Stimulated activated CD4-positive, alpha-beta T cell treated with anti-CD3 and anti-CD28 coated beads, Interleukin-15, amount 100 ng/mL, for 24 hours (primary cell): ENCODE measurements around the gene SLC5A11.
"Not testable (repeated sequence)": the region's sequence is repeated elsewhere in the genome, so short reads cannot be mapped to it uniquely, and the experiment has no call there.

Experiments
- DNase-seq: peaks from one replicate; pipeline ENCODE4 v3.0.0-alpha.2; 2020

The SLC5A11 gene, protein sequence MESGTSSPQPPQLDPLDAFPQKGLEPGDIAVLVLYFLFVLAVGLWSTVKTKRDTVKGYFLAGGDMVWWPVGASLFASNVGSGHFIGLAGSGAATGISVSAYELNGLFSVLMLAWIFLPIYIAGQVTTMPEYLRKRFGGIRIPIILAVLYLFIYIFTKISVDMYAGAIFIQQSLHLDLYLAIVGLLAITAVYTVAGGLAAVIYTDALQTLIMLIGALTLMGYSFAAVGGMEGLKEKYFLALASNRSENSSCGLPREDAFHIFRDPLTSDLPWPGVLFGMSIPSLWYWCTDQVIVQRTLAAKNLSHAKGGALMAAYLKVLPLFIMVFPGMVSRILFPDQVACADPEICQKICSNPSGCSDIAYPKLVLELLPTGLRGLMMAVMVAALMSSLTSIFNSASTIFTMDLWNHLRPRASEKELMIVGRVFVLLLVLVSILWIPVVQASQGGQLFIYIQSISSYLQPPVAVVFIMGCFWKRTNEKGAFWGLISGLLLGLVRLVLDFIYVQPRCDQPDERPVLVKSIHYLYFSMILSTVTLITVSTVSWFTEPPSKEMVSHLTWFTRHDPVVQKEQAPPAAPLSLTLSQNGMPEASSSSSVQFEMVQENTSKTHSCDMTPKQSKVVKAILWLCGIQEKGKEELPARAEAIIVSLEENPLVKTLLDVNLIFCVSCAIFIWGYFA

DNA sequence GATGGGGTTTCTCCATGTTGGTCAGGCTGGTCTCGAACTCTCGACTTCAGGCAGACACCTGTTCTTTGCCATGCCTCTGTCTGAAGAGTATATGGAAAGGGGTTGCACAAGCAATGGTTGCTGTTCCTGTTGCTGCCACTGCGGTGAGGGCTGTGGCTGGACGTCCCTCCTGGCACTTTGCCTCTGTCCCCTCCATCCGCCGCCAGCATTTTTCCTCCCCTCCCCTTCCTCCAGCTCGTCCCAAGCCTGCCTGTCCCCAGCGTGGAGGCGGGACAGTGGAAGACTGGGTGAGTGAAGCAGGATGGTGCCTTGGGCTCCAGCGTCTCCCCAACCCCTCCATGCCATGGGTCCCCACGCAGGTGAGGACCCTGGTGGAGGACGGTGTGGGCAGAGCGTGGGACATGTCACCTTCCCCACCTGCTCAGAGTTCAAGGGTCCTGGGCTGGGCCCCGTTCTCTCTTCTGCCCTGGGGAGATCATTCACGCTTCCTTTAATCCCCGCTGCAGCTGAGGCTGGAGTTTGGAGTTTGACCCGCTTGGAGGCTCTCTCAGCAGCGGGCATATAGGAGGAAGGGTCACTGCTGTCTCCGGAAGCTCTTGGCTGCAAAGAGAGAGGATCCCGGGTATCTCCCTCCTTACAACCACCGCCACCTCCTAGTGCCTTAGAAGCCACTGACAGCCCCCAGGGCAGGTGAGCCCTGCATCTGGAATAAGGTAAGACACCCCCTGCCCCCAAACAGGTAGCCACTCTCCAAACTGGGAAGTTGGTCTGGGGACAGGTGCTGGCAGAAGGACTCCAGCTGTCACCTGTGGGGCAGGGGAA is at the start of gene SLC5A11:
Gene SLC5A11 (plus strand): TSS at position 238 of the 822 bp plus-strand sequence. CDS start 12,681 bp downstream, outside the sequence.
- DNase-seq: no peak

DNA sequence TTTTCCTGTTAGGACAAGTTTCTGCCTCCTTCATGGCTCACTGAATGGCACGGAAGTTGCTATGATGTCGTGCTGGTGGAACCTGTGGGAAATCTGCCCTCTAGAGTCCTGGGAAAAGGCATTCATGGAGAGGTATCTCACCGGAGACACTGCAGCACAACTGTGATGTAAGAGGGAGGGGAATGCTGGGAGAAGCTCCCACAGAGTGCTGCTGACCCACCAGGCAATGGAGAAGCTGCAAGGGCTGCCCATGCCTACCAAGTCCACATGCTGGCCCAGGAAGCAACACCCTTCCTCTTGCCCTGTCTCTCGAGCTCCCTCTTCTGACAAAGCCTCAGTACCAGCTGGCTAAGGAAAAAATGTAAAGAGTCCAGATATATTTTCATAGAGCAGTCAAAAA is 45.2 kb upstream of the SLC5A11 start:
- DNase-seq: no peak

DNA sequence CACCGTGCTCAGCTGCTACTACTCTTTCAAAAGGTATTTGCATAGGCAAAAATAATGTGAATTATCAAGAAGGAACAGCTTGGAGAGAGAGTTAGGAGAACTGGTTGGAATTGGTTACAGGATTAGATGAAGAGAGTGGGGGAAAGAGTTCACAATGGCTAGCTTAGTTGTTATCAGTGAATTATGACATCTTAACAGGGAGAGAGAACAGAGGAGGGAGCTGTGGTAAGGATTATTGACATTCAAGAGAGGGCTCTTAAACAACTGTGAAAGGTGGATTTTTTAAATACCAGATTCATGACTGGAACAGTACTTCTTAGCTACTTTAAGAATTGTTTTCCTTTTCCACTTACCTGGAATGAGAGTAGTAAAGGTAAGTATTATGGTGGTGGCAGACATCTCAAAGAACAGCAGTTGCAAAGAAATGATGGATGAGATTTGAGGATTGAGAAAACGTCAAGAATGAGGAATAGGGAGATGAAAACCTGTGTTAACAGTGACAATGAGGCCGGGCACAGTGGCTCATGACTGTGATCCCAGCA is 43.9 kb upstream of the SLC5A11 start:
- no peak for DNase-seq

DNA sequence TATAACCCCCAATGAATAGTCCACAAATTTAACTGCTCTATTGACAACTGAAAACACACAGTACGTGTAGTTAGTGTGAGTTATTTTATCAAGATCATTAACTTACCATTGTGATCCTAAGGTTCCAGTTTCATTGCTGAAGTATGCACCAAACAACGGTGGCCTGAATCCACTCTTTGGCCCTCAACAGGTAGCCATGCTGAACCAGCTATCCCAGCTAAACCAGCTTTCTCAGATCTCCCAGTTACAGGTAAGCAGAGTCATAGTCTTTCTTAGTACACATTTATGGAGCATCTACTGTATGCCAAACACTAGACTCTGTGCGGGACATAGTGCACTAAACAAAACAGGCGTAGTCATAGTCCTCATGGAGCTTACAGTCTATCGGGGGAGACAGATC is 40.3 kb upstream of the SLC5A11 start:
- no peak for DNase-seq

DNA sequence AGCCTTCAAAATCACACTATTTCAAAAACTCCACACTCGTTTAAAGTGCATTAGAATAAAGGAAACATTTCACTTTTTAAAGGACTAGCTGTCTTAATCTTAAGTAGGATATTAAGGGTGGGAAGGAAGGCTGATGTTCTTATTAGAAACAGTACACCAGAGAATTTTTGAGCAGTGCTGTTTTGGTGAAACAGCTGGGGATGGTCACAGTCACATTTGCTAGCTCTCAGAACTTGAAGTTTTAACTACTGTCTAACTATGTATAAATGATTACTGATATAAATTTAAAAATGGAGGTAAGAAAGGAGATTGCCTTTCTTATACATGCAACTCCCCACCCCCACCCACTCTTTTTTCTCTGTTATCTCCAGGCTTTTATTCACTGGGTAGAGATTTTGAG is 38.5 kb upstream of the SLC5A11 start:
- no peak for DNase-seq

DNA sequence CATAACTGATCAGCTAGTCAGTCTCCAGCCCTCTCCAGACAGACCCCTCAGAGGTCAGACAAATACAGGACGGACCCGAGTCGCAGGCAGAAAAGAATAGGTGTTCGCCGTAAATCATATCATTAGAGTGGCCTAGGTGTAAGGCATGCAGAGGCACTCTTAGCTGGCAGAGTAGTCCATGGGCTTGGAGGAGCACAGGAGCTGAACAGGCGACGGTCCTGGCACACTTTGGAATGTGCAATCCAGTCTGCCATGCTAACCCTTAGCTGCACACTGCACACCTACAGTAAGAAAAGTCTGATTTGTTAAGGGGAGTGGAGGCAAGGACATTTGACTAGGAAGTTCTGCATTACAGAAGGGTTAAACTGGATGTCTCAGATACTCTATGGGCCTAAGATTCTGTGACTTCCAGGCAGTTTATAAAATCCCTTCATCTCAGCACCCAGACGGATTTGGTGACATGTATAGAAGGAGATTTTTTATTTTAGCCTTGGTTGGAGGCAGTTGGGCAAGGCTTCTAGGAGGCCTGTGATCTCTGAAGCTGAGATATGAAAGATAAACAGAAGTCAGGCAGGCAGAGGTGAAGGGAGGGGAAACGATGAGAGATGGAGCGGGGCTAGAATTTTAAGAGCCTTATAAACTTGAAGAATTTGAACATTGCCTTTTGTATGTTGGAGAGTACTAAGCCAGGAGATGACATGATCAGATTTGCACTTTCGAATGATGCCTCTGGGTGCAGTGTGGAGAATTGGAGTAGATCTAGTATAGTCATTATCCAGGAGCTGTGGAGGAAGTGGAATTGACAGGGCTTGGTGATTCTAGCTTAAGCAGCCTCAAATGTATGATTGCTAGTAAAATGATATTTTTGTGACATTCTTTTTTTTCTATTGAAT is 34.6 kb upstream of the SLC5A11 start:
- DNase-seq: no peak

DNA sequence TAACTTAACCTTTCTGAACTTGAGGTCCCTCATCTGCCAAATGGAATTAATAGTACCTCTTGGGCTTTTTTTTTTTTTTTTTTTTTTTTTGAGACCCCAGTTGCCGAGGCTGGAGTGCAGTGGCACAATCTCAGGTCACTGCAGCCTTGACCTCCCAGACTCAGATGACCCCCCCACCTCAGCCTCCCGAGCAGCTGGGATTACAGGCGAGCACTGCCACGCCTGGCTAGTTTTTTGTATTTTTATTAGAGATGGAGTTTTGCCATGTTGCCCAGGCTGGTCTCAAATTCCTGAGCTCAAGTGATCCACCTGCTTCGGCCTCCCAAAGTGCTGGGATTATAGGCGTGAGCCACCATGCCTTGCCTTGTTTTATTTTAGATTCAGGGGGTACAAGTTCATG is 33.0 kb upstream of the SLC5A11 start:
- not testable (repeated sequence) for DNase-seq

DNA sequence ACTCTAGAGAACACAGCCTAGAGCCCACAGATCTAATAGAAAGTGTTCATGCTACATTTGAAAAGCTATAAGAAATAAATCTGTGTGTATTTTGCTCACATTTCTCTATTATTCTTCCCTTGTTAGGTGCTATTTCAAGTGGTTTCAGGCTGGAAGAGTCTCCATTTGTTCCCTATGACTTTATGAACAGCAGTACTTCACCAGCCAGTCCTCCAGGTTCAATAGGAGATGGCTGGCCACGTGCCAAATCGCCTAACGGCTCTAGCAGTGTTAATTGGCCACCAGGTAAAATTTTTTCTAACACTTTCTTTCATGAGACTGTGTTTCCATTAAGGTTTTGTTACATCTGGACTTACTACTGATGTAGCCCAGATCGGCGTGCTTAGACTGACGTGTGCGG is 30.7 kb upstream of the SLC5A11 start:
- DNase-seq: no peak

DNA sequence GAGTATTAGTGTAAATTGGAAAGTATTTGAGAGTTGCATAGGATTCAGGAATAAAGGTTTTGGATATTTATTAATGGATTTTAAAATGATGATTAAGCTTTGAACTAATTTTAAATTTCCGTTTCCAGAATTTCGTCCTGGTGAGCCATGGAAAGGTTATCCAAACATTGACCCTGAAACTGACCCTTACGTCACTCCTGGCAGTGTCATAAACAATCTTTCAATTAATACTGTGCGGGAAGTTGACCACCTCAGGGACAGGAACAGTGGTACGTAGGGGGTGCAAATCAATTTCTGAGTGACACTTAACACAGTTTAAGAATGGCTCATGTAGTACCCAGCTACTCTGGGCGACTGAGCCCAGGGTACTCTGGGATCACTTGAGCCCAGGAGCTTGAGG is 29.1 kb upstream of the SLC5A11 start:
- no peak for DNase-seq

DNA sequence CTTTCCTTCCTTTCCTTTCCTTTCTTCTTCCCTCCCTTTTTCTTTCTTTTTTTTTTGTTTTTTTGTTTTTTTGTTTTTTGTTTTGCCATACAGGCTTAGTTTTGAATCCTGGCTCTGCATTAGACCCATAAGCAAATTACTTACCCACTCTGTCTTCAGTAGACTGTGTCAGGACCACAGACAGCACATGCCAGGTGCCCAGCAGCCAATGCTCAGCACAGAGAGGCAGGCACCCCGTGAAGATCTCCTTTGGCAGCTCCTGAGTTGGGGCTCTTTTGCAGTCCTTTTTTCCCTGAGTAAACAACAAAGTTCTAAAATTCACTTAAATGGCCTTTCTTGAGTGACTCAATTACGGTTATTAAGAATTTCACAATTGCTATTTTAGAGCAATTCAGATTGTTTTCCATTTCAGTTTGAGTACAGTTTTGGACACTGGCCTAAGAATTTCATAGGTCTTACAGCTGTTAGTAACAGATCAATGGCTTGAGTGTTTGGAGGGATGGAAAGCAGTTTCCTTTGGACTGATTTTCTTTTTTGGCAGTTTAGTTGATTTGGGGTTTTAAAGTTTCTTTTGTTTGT is 26.2 kb upstream of the SLC5A11 start:
- DNase-seq: no peak

DNA sequence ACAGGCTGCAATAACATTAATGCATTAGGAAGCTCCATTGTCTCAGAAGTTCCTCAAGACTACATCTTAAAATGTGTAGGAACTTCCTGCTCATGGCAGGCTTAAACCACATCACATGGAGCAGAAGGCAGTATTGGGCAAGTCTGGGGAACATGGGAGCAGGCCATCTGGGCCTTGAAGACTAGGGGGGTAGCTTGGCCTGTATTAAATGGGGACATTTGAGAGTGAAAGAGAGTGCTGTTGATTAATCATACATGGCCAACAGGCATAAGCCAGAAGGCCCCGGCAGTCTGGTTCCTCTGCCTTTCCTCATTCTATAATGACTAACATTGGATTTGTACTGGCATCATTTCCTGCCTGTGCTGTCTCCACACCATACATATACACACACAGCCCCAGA is 25.2 kb upstream of the SLC5A11 start:
- DNase-seq: no peak

DNA sequence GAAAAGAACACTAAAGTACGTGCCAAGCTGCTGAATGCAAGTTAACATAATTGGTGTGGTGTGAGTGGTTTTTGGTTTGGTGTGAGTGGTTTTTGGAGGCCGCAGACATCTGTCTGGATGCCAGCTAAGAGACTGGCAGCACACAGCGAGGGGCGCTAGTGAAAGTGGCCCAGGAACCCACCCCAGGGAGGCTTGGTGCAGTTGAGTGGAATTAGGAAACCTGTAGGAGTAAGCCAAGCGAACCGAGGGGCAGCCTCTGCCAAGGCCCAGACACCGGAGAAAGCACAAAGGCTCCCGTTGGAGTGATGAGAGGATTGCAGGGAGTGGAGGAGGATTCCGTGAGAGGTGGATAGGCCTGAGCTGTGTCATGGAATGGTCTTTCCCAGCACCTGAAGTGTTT is 24.6 kb upstream of the SLC5A11 start:
- DNase-seq: no peak

DNA sequence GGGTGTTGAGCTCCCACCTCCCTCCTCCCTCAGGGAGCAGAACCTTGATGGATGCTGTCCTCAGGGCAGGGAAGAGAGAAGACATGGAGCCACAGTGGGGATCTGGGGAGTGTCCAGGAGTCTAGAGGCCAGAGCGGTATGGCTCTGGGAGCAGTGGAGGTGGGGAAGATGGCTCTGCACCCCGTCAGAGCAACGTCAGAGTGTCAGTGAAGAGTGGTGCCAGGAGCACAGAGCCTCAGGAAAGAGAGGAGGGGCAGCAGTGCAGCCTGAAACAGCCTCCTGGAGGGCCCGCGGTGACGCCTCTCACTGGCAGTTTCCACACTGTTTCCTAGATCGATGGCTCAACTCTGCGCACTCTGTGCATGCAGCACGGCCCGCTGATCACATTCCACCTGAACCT is 23.2 kb upstream of the SLC5A11 start:
- no peak for DNase-seq

DNA sequence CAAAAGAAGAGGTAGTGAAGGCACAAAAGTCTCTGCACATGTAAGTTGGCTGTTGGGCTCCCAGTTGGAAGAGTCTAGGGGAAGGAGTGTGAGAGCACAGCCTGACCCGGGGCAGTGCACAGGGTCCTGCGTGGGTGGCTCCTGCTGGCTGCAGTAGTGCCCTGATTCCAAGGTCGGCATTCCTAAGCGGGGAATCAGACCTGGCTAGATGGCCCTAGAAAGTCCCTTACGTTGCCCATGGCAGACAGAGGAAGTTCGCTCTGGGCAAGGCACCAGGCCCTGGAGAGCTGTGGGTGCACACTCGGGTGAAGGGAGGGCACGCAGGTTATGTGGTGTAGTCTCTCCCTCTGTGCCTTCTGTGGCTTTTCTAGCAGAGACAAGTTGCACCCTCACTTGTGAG is 22.8 kb upstream of the SLC5A11 start:
- no peak for DNase-seq

DNA sequence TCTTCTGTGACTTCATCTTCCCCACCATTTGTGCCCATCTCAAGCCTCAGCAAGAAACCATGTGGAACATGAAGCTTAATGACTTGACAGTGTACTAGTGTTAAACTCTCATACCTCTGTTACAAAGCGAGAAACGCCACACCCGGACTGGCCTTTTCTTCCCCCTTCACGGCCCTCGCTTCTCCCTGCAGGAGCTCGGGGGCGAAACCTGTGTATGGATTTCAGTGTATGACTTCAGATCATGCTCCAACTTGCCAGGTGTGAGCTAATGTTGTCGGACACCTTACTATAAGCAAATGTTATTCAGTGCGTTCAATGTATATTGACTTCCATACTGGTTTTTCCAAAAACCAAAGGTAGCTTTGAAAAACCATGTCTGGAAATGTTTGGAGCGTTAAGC is 20.1 kb upstream of the SLC5A11 start:
- DNase-seq: no peak

DNA sequence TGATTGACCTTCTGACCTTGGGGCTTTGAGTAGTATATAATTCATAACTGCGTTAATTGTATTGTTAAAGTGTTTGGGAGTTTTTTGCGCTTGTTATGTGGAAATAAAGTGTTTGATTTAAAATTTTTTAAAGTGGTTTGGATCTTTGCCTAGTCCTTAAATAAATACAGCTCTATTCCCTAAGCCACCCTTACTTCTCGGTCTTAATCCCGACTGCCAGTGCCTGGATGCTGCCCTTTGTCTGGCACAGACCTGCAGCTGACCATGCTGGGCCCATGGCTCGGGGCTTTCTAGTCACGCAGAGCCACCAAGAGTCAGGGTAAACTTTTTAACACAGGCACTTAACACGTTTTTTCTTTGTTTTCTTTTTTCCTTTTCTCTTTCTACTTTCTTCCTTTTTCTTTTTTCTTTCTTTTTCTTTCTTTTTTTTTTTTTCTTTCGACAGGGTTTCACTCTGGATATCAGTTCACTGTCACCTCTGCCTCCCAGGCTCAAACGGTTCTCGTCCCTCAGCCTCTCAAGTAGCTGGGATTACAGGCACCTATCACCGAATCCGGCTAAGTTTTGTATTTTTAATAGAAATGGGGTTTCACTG is 19.6 kb upstream of the SLC5A11 start:
- DNase-seq: no peak

DNA sequence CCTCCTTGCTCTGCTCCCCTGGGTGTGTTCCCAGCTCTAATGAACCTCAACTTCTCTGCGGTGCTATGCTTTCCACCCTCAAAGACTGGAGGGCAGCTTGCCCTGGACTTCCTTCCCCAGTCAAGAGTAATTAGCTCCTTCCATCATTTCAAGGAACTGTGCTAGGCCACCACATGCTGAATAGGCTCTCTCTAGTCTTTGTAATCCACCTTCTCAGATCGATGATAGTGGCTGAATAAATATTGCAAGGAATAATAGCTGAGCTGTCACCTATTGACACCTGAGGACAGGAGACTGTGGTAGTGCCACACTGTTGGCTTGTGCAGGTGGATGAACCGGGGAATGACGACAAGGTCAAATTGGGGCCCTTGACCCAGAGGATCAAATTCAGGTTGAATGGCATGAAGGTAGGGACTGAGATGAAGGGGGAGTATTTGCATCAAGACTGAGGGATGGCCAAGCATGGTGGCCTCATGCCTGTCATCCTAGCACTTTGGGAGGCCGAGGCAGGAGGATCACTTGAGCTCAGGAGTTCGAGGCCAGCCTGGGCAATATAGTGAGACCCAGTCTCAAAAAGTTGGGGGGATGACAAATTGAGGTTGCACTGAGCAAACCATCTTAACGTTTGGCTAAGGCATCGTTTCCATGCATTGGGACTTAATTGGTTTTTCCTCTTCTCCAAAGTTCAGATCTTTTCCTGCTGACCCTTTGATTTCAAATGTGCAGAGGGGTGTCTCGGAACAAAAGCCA is 18.8 kb upstream of the SLC5A11 start:
- DNase-seq: no peak

DNA sequence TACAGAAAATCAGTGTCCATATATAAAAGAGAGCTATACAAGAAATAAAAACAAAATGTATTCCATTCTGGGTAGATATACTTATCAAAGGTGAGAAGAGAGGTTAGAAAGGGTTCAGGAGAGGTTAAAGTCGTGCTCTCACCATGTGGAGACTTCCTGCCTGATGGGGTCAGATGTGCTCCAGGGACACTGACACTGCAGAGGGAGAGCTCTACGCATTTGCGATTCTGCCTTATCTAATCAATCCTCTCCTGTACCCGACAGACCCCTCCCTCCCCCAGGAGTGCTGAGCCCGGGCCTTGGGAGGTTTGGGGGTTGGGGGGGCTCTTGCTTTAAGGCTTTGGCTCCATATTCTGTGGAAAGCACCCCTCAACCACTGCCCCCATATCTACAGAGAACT is 16.6 kb upstream of the SLC5A11 start:
- no peak for DNase-seq

DNA sequence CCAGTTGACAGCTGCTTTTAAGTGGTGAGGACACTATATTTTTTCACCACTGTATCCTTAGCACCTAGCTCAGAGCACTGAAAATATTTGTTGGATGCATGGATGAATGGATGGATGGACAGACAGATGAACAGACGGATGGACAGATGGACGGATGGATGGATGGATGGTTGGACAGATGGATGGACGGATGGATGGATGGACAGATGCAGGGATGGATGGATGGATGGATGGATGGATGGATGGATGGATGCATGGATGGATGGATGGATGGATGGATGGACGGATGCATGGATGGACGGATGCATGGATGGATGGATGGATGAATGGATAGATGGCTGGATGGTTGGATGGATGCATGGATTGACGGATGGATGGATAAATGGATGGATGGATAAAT is 12.4 kb upstream of the SLC5A11 start:
- no peak for DNase-seq

DNA sequence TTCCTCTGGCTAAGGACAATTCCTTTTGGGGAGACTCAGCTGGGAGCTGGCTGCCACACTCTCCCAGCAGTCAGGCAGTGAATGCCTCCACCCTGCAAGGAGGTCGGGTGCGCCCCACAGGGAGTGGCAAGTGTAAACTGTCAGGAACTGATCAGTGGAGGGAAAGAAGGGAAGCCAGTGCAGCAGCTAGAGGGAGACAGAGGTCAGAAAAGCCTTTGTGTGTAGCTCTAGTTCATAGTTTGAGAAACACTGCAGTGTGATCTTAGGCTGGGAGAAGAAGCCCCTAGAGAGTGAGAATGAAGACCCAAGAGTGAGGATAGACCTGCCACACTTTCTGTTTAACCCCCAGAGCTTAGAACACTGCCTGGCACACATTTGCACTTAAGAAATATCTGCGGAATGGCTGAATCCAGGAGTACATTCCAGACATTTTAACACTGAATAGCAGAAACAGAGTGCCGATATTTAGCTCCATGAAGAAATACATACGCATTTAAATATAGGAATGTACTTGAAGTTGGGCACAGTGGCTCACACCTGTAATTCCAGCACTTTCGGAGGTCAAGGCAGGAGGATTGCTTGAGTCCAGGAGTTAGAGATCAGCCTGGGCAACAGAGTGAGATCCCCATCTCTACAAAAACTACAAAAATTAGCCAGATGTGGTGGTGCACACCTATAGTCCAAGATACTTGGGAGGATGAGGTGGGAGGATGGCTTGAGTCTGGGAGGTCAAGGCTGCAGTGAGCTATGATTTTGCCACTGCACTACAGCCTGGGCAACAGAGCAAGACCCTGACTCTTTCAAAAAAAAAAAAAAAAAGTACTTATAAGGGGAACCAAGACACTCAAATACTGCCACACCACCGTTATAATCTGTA is 11.1 kb upstream of the SLC5A11 start:
- DNase-seq: no peak
